NT2/D1 (cell line): Measurements from ENCODE around the gene GRIPAP1.
A peak's percentile ranks its signal among the peaks of the same experiment; 100 is the strongest.

Experiments used
- DNase-seq: peaks from one replicate; pipeline ENCODE4 v3.0.0-alpha.2; 2011; ENCODE audit warnings: low read depth, low spot score
- H3K27me3 ChIP-seq: 2 replicates; pipeline ENCODE4 v1.6.0; 2011; ENCODE audit warnings: mild to moderate bottlenecking; ENCODE audit not compliant: insufficient read length, insufficient read depth
- H3K36me3 ChIP-seq: 2 replicates; pipeline ENCODE4 v1.6.1; 2011; ENCODE audit warnings: mild to moderate bottlenecking, low read length, mixed read lengths; ENCODE audit not compliant: insufficient read depth, insufficient read length
- H3K4me1 ChIP-seq: 2 replicates; pipeline ENCODE4 v1.5.1; 2011; ENCODE audit not compliant: insufficient read depth, insufficient read length
- H3K4me3 ChIP-seq: 2 replicates; pipeline ENCODE4 v1.5.1; 2011; ENCODE audit warnings: low read depth; ENCODE audit not compliant: insufficient read length
- H3K9ac ChIP-seq: 2 replicates; pipeline ENCODE4 v1.6.0; 2011; ENCODE audit warnings: low read depth; ENCODE audit not compliant: insufficient read length
- H3K9me3 ChIP-seq: 2 replicates; pipeline ENCODE4 v1.5.1; 2011; ENCODE audit warnings: mild to moderate bottlenecking, low read length; ENCODE audit not compliant: insufficient read depth
- SUZ12 ChIP-seq: IDR thresholded peaks from 2 replicates; pipeline ENCODE4 v1.6.1; 2011; ENCODE audit not compliant: insufficient read length, insufficient read depth; ENCODE audit errors: extremely low read depth
- YY1 ChIP-seq: IDR thresholded peaks from 2 replicates; pipeline ENCODE4 v1.6.1; 2011; ENCODE audit not compliant: insufficient read length, insufficient read depth
- ZNF274 ChIP-seq: IDR thresholded peaks from 2 replicates; pipeline ENCODE4 v1.6.1; 2011; ENCODE audit warnings: mild to moderate bottlenecking, low read depth, low read length

GRIPAP1 gene

DNA sequence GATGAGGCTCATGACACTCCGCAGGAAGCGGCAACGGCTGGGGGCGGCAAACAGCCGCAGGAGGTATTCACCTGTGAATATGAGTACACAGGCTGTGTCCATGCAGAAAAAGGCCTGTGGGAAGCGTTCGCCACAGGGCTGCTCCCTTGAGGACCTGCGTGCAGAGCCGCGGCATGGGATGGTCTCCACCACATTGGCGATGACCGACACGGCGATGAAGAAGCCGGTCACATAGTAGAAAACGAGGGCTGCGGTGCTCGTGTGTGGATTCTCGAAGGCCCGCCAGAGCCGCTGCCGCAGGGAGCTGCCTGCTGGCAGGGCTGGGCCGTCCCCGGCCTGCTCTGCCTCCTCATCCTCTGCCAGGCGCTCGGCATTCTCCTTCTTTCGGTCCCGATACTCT, 32.6 kb downstream of the GRIPAP1 start:
- H3K4me1 ChIP-seq: peaks cover 5% of the 10 kb centered on the region
- no peaks in the 10 kb centered on the region for H3K9me3 ChIP-seq
- no peak overlapping the region for H3K4me3 ChIP-seq
- no peaks in the 10 kb centered on the region for H3K27me3 ChIP-seq
- no peak for DNase-seq
- no peak for TF ChIP-seq ZNF274
- no peak for TF ChIP-seq SUZ12
- no peak for TF ChIP-seq YY1
- peaks cover 41% of the 10 kb centered on the region for H3K36me3 ChIP-seq
- no peak overlapping the region for H3K9ac ChIP-seq

DNA sequence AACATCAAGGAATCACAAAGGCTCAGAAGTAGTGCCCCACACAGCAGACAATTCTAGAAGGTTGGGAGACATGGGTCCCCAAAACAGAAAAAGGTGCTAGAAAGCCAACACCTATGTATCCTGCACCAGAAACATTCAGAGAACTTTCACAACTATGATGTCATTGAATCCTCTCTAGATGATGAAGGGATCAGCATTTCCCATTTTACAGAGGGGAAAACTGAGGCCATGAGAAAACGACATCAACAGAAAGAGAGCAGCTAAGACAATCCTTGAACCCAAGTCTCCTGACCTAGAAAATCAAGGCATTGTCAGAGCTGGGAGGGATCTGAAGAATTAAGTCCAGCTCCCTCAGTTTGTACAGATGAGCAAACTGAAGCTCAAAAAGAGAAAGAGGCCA, 33.7 kb downstream of the GRIPAP1 start:
- no peak for DNase-seq
- H3K9me3 ChIP-seq: no peaks in the 10 kb centered on the region
- TF ChIP-seq YY1: no peak

DNA sequence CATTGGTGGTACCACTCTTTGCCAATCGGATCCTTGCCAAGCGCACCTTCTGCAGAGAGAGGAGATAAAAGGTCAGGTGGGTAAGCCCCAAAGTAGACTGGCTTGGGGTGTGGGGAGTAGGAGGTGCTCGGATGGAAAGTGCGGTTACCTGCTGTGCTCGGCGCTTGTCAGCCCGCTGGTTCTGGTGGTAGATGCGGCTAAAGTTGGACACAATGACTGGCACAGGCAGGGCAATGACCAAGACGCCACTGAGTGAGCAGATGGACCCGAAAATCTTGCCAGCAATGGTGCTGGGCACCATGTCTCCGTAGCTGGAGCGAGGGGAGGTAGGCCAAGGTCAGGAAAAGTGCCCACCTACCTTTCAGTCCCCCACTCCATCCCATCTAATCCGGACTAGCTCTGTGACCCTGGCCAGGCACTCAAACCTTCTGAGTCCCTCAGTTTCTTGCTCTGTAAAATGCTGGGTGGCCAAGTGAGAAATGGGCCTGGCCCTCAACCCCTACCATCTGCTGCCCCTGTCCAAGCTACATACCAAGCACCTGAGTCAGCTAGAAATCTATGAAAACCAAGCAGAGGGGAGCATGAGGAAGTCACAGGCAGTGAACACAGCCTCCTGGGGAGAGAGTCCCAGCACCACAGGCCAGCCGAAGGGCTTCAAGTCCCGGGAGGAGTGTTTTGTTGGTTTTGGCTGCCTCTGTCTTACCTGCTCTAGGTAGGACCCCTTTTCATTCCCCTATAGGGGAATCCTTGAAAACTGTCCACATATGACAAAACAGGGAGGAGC, 35.1 kb downstream of the GRIPAP1 start:
- Histone ChIP-seq H3K4me1 (peaks cover 11% of the 10 kb centered on the region), H3K4me3 (no peak overlapping the region), H3K27me3 (no peaks in the 10 kb centered on the region), H3K9ac (no peak overlapping the region), H3K36me3 (peaks cover 40% of the 10 kb centered on the region), H3K9me3 (no peaks in the 10 kb centered on the region)
- no peak for DNase-seq
- no peak for TF ChIP-seq SUZ12
- no peak for TF ChIP-seq YY1
- no peak for TF ChIP-seq ZNF274

More for the DNA sequence above, 33.7 kb downstream of the GRIPAP1 start:
- Histone ChIP-seq H3K4me3 (no peak overlapping the region), H3K27me3 (no peaks in the 10 kb centered on the region), H3K9ac (no peak overlapping the region), H3K36me3 (peaks cover 38% of the 10 kb centered on the region), H3K4me1 (peaks cover 5% of the 10 kb centered on the region)

DNA sequence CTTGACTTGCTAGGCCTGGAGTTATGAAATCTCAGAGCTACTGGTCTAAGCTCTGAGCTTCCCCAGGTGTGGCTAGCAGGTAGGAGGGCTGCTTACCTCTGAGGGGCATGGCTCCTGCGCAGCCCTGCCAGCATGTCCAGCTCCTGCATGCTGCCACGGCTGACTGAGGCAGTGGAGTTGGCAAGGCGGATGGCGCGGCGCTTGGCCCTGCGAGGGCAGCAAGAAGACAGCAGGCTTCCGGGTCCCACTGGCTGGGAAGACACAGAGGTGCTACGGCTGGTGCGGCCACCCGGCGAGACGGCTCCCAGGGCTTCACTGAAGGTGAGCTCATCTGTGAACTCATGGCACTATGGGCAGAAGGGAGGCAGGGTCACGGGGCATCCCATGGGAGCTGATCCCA, 36.1 kb downstream of the GRIPAP1 start:
- DNase-seq: no peak
- TF ChIP-seq ZNF274: no peak
- no peak for TF ChIP-seq YY1
- no peak for TF ChIP-seq SUZ12
- Histone ChIP-seq H3K4me1 (peaks cover 15% of the 10 kb centered on the region), H3K9ac (no peak overlapping the region), H3K9me3 (no peaks in the 10 kb centered on the region), H3K27me3 (no peaks in the 10 kb centered on the region), H3K4me3 (no peak overlapping the region), H3K36me3 (peaks cover 42% of the 10 kb centered on the region)

DNA sequence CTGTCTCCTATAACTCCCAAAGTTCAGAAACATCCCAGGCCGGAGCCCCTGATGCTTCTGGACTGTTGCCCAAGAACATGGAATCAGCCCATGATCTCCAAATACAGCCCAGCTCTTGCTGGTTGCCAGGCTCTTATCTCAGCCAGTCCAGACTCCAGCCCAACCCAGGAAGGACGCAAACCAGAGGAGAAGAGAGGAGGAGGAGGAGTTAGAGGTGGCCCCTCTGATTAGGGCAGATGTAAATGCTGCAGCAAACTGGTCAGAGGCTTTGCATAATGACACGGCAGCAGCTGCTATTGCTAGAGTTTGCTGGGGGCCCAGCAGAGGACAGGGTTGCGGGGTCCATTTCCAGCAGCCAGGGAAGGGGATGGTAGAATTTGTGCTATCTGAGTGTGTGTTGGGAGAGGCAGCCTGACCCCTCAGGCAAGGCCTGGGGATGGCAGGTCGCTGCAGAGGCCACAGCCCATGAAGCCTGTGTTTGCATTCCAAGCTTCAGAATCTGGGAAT, 40.4 kb downstream of the GRIPAP1 start:
- Histone ChIP-seq H3K36me3 (peaks cover 30% of the 10 kb centered on the region), H3K4me1 (peaks cover 9% of the 10 kb centered on the region), H3K9me3 (no peaks in the 10 kb centered on the region), H3K27me3 (no peaks in the 10 kb centered on the region), H3K9ac (peak overlapping the region; percentile 52), H3K4me3 (no peak overlapping the region)
- DNase-seq: no peak
- TF ChIP-seq ZNF274: no peak
- TF ChIP-seq YY1: no peak
- no peak for TF ChIP-seq SUZ12

DNA sequence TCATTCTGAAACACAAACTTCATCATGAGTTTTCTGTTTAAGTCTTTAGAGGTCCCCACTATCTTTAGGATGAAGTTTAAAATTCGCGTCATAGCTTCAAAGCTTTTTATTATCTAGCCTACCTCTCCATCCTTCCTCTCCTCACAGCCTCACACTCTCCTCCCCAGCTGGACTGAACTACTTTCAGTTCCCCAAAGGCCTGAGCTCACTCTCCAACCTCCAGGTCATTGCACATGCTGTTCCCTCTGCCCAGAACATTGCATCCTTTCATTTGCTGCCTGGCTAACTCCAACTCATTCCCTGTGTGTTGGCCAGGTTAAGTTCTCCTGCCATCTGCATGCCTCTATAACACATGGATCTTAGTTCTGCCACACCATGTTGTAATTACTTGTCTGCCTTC, 41.8 kb downstream of the GRIPAP1 start:
- Histone ChIP-seq H3K4me1 (peaks cover 12% of the 10 kb centered on the region), H3K9me3 (no peaks in the 10 kb centered on the region), H3K4me3 (no peak overlapping the region), H3K27me3 (no peaks in the 10 kb centered on the region), H3K36me3 (peaks cover 31% of the 10 kb centered on the region), H3K9ac (no peak overlapping the region)
- TF ChIP-seq ZNF274 (no peak), YY1 (no peak)
- no peak for DNase-seq

DNA sequence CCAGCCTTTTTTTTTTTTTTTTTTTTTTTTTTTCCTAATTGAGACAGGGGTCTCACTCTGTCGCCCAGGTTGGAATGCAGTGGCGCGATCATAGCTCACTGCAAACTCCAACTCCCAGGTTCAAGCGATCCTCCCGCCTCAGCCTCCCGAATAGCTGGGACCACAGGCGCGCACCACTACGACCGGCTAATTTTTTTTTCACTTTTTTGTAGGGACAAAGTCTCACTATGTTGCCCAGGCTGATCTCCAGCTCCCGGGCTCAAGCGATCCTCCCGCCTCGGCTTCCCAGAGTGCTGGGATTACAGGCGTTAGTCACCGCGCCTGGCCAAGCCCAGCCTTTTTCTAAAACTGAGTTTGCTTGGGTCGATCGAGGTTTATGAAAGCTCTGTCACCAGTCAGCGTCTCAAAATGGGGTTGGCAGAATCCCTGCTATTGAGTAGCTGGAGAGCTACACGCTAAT, 43.4 kb downstream of the GRIPAP1 start:
- DNase-seq: no peak

More for the DNA sequence above, 43.4 kb downstream of the GRIPAP1 start:
- Histone ChIP-seq H3K4me3 (peak overlapping the region; percentile 31), H3K36me3 (peaks cover 40% of the 10 kb centered on the region), H3K27me3 (no peaks in the 10 kb centered on the region), H3K9ac (peak overlapping the region; percentile 76), H3K4me1 (peaks cover 12% of the 10 kb centered on the region), H3K9me3 (no peaks in the 10 kb centered on the region)
- TF ChIP-seq ZNF274 (no peak), YY1 (no peak), SUZ12 (no peak)
